Measurements from ENCODE around the gene NDE1.

DNA sequence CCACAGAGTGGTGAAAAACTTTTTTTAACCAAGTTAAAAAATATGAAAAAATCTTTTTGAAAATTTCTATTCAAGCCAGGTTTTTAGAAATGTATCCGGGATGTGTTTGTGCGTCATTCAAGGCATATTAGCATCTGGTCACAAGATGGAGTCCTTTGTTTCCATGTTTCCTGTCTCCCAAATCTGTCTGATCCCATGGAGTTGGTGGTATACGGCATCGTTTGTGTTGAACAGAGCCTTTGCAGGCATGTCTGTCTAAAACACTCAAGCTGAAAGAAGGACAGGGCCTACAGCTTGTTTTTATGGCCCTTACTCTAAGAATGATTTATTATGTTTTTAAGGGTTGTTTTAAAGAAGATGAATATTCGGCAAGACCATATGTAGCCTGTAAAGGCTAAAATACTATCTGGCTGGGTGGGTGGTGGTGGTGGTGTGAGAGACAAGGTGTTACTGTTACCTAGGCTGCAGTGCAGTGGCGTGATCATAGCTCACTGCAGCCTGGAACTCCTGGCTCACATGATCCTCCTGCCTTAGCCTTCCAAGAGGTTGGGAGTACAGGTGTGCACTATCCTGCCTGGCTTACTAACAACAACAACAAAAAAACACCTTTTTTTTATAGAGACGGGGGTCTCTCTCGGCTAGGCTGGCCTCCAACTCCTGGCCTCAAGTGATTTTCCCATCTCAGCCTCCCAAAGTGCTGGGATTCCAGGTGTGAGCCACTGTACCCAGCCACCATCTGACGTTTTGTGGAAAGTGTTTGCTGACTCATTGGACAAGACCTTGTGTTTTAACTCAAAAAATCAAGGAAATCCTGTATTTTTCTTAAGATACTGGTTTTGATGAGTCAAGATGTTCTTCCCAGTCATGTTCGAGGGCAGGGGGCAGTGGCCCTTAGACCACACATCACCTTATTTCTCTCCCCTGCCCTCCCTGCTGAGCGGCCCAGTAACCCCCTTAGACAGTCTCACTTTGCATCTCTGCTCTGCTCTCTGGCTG, 52.2 kb downstream of the NDE1 start:
- no peak for TF ChIP-seq POLR2A (IDR thresholded peaks at IDR 0.05; ENCODE audit: low read depth, low read length)
- no peak for TF ChIP-seq EZH2 (IDR thresholded peaks at IDR 0.05; ENCODE audit: borderline replicate concordance, low read depth, low read length, severe bottlenecking)

All from endothelial cell of umbilical vein (primary cell).